GM18519 (cell line): ENCODE measurements around the gene SAMD4A.

ENCODE experiments used
- ATAC-seq: cut with Tn5 transposase; IDR thresholded peaks from one replicate; pipeline ENCODE4 v1.9.1; 2021; ENCODE audit warnings: mild to moderate bottlenecking, moderate library complexity; ENCODE audit not compliant: unreplicated experiment, low FRiP score

Gene SAMD4A

DNA sequence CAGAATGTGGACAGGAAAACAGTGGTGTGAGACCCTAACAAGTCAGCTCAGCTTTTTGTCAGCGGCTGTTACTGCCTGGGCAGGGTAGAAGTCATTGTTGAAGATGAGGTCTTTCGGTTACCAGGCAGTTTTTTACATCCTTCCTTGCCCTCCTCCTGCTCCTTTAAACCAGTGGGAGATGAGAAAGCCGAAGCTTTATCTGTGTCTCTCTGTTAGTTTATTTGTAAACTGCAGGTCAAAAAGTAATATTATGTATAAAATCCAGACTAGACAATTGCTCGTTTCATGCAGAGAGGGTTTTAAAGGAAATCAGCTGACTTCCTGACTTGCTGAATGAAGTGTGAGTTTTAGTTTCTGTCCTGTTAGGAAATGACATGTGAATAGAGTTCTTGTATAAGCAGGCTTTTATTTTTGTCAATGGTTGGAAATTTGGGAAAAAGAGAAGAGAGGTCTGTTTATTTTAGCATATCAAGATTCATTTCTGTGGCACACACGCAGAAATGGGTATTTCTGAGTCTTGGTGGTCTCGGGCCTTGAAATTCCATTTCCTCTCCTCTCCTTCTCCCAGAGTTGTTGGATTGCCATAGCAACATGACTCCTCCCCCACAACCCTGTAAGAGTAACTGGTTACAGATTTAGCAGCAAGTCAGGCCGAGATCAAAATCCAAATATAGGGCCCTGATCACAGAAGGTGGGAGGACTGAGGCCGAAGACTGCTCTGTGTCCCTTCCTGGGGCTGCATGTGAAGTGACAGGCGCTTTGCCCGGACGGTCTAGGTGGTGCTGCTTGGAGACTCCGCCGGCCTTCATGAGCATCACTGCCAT is 60.8 kb downstream of the SAMD4A start:
- no peak for ATAC-seq

DNA sequence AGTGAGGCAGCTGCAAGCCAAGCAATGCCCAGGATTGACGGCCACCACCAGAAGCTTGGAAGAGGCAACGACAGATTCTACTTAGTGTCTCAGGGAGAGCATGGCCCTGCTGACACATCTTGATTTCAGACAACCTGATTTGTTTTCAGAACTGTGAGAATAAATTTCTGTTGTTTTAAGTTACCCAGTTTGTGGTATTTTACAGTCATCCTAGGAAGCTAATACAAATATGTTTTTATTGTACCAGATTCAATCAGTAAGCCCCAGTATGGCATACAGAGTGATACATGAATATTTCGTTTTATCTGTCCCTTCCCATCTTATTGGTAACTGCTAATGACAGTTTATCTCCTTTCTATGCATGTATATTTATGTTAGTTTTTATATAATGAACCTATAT is 62.3 kb downstream of the SAMD4A start:
- ATAC-seq = no peak

DNA sequence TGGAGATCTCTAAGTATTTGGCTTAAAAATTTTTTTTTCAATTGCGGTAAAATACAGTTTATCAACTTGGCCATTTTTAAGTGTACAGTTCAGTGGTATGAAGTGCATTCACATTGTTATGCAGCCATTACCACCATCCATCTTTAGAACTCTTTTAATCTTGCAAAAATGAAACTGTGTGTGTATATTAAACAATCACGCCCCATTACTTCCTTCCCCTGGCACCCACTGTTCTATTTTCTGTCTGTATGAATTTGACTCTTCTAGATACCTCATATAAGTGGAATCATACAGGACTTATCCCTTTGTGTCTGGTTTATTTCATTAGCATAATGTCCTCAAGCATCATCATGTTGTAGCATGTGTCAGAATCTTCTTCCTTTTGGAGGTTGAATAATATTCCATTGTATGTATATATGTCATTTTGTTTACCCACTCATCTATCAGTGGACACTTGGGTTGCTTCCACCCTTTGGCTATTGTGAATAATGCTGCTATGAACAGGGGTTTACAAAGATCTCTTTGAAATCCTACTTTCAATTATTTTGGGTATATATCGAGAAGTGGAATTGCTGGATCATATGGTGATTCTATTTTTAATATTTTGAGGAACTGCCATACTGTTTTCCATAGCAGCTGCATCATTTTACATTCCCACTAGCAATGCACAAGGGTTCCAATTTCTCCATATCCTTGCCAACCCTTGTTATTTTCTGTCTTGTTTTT is 62.9 kb downstream of the SAMD4A start:
- no peak for ATAC-seq

DNA sequence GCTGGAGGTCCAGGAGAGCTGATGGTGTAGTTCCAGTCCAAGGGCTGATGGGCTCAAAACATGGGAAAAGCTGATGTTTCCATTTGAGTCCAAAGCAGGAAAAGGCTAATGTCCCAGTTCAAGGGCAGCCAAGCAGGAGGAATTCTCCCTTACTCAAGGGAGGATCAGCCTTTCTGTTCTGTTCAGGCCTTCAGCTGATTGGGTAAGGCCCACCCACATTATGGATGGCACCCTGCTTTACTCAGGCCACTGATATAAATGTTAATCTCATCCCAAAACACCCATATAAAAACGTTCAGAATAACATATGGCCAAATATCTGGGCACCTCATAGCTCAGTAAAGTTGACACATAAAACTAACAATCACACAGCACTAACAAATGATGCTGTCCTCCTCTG is 64.1 kb downstream of the SAMD4A start:
- ATAC-seq = no peak

DNA sequence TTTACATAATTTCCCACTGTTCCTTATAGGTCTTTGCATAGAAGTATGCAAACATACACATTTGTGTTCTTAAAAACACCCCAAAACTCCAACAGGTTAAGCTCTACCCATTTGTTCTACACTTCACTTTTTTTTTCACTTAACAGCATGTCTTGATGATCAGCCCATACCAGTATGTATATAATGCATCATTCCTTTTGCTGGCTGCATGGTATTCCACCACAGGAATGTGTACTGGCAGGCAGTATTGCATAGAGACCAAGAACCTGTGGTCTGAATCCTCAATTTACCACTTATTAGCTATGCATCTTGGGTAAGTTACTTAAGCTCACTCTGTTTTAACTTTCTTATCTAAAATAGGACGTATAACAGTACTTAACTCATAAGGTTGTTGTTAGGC is 65.5 kb downstream of the SAMD4A start:
- ATAC-seq = no peak

DNA sequence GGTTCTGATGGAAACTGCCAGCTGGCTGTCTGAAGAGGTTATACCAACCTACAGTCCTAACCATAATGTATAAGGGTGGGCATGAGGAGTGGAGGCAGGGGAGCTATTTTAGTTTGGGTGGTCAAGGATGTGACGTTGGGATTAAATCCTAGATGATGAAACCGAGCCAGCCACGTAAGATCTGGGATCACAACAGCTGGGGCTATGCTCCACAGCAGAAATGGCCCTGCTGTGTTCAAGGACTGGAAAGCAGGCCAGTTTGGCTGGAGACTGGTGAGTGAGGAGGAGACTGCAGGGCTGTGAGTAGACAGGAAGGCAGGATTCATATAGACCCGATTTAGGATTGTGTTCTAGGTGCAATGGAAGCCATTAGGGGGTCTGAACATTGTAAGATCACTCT is 66.1 kb downstream of the SAMD4A start:
- ATAC-seq = no peak

DNA sequence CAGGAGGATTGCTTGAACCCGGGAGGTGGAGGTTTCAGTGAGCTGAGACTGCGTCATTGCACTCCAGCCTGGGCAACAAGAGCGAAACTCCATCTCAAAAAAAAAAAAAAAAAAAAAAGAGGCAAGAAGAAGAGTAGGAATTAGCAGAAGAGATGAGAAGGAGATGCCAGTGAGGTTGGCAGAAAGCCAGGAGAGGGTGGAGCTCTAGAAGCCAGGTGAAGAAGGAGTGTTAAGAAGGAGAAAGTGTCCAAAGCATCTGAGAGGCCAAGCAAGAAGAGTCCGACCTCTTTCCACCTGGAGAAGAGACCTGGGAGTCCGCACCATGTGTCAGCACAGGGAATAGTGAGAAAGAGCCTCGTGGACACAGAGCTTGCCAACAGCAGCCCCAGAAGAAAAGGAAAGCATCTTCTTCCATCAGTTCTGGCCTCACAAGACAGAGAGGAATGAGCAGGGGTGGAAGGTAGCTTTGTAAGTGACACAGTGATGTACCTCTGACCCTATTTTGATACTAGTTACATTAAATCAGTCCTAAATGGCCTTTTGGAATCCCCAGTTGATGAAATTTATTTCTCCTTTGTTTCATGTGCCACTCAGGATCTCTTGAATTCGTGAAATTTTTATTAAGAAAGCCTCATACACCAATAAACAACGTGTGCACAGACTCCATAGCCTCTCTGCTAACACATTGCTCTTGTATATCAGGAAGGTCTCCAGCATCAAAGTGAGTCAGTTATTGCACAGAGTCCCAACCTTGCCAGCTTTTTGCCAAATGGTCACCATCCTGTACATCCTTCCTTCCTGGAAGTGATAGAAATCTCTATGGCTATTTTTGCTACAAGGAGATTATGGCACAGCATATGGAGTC is 70.6 kb downstream of the SAMD4A start:
- no peak for ATAC-seq

DNA sequence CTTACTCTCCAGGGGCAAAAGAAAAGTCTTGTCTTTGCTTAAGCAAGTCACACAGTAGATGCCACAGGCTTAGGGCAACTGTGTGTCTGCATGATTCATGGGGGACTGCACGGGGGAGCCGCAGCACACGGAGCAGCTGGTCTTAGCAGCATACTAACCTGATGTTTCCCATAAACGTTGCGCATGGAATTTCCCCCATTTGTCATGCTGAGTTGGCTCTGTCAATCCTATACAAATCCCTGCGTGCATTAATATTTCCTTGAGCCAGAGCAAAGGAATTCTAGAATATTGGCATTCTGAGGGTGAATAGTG is 71.2 kb downstream of the SAMD4A start:
- ATAC-seq = no peak

DNA sequence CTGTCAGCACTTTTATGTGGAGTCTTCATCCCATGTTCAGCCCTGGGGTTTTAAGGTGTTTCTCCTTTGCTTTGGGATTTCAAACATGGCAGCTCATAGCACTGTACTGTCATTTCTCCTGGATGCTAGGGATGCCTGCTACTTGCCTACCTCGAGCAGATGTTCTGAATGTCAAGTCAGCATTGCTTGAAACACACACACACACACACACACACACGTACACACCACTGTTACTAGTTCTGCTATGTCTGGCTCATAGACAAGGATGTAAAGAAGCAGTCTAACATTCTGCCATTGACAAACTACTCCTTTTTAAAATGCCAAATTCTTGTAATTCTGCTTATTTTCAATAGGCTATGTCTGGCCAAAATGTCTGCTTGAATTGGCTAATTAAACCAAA is 72.7 kb downstream of the SAMD4A start:
- no peak for ATAC-seq

DNA sequence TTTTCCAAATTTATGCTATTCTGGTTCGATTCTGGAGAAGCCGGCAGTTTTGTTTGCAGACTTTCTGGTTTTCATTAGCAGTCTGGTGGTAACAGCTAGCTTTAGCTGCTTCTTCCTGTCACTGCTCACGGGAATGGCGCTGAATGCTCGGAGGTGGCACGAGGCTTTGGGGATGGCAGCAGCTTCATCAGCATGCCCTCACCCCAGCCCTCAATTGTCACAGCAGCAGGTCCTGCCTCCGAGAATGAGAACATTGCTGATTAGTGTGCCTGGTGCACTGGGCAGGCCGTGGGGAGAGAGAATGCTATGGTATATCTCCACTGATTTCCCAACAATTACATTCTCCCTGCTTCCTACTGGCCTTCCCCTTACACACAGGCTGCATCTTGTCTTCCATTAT is 73.6 kb downstream of the SAMD4A start:
- ATAC-seq = no peak

DNA sequence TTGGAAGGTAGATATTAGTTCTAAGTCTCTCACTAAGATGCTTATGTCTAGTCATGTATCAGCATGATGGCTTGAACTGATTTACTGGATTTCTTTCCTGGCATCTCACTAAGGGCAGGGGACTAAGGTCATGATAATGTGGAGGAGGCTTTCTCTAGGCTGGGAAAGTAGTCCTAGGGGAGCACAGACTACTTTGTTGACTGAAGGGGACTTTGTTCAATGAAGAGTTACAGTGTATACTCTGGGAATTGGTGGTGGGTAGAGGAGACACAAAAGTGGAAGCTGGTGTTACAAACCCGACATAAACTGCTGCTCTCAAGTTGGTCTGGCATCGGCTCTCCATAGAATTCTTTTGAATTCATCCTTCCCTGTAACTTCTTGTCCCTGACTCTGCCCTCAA is 75.2 kb downstream of the SAMD4A start:
- no peak for ATAC-seq

DNA sequence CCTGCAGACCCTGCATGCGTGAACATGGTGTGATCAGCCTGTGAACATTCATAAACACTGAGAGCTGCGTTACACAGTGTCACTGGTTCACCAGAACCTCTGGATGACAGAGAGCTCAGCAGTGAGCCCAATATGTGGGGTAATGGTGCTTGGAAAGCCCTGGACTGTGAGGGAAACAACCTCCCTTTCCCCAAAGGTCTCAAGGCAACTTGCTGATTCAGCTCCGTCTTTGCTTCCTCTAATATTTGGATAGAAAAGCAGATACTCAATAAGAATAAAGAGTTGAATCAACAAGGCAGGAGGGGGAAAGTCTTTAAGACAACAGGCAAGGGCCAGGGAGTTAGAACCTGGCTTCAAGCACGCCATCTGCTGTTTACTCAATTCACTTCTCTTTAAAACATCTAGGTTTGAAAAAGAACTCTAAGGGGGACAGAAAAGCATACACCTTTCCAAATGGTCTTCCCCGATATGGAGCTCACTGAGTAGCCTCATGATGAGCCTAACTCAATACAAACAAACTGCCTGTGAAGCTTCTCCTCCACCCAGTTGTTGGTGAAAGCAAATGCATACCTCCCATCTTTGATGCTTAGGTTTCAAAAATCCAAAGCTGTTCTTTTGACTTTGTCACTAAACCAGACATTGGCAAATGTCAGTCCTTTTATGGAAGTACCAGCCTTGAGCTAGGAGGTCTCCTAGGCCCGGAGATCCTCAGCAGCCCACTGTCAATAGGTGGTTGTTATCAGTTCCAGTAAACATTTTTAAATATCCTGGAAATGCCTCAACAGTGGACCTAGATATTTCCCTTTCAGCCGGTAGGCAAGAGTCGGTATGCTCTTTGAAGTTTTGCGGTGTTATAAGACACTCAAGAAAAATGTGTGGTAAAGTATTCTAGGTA is 76.1 kb downstream of the SAMD4A start:
- ATAC-seq = no peak

DNA sequence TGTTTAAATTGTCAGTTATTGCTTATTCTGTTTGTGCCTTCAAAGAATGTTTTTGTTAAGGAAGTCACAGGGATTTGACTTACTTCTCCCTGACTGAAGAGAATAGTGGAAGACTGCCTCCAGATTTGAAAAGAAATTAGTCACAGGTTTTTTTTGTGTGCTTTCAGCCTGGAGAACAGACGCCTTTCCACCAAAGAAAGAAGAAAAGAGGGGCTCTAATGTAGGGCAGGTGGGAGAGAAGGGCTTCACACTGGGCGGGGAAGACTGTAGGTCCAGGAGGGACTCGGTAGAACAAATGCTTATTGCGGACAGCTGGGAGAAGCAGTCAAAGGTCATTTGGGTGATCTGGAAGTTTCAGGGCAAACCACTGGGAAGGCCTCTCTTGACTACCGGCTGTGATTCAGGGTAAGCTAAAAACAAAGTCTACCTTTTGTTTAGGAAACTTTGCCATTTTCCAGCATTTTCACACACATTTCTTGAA is 76.8 kb downstream of the SAMD4A start:
- ATAC-seq = no peak

DNA sequence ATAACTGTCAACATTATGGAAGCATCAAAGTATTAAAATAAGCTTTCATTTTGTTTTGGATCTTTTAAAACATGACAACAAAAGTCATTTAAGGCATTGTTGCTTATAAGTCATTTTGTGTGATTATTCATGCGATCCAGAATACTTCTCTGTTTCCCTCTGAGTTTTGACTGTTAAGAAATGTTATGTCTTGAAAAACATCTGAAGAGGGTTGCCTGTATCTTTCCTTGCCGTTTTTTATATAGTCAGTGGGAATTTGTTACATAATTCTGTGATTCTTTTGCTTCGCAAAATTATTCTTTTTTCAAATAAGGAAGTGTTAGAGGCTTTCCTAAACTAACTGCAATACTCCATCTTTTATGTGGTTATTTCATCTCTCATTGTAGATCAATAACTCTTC is 78.7 kb downstream of the SAMD4A start:
- no peak for ATAC-seq

DNA sequence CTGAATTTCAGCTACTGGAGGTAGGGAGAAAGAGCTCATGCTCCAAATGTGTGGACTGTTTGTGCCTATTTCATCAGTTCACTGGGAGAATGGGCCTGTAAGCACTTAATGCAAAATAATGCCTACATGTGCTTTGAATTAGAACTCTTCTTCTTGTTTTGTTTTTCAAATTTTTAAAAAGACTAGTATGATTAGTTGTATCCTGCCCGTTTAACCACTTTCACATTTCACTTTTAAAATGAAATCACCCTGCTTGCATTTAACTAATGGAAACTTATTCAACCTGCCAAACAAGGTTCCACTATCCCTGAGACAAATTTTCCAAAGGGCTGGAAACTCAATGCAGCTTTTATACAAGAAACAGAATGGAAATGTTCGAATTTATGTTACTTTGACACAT is 79.7 kb downstream of the SAMD4A start:
- ATAC-seq = no peak

DNA sequence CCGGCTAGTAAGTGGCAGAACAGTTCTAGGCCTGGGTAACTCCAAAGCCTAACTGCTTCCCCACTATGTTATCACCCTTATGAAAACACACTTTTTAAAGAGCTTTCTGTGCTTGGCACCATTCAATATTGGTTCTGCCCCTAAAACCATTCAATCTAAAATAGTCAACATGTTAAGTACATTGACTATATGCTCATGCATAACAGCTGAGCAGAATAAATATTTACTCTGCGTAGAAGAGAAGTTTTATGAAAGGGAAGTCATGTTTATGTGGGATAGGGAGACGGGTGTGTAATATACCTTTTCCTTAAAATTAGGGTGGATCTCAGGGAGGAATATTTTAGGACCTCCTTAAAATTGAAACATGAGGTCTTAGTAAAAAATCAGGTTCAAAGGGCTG is 80.5 kb downstream of the SAMD4A start:
- ATAC-seq = no peak

DNA sequence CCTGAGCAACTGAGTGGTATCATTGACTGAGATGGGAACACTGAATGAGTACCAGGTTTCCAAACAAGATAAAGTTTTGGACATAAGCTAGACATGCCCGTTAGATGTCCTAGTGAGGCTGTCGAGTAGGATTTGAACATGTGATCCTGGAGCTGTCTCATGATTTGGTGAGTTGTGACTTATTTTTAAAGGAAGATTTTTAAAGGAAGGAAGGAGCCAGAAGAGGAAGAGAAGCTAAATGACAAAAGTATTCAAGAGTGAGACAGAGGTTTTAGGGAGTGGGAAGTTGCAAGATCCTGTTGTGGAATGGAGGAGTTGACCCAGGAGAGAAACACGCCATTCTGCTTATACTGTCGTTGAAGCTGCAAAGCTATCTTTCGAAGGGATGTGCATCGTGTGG is 82.1 kb downstream of the SAMD4A start:
- ATAC-seq = no peak

DNA sequence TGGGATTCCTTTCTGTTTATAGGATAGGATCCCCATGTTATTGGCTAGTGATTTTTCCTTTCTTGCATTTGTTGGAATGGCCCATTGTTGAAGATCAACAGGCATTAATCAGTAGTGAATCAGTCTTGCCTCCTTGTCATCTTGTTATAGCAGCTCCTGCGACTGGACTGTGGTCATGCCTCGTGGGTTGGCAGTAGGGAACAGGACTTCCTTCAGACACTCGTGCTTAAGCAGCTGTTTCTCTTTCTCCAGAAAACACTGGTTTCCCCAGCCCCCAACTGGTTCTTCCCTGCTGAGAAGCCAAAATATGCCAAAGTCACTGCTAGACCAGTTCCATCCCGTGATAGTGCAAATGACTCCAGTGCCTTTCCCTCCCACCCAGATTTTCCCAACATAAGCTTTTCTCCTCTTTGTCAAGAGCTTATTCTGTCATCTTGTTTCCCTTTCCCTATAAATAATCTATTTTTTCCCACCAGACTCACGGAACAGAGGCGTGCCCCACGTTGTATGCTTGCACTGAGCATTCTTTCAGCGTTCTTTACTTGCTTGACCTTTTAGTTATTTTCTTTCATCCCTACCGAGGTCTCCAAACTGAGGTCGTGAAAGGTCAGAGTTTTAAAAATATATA is 83.5 kb downstream of the SAMD4A start:
- no peak for ATAC-seq

DNA sequence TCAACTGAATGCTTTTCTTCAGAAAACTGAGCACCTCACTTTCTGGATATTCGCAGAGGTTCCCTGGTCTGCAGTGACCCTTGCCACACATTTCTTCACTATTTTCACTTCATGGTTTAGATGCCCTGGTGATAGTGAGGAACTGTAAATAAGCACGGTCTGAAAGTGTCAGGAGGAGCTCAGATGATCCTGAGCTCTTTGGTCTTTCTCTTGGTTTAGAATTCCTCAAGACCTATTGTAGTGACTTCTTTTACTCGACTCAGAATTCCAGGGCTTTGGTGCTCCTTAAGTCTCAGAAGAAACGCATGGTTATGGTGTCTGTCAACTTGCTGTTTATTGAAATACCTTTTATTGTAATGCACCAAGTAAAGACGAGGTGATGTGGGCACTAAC is 84.0 kb downstream of the SAMD4A start:
- no peak for ATAC-seq

DNA sequence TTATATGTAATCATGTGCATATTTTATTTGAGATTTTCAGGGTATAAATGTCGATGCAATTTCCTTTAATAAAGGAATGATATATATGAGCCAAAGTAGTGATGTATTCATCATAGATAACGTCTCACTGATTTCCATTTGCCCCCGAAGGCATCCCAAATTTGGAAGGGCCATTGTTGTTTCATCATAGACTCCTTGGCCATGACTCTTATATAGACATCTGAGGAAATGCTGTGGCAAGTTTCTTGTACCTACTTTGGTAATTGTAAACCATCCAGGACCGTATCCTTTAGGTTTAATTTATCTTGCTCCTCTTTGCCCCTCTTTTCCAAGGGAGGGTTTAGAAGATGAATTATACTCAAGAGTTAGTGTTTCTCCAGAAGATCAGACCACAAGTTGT is 84.7 kb downstream of the SAMD4A start:
- no peak for ATAC-seq
